ENCODE data around the gene CTNNA3. TPM values are rescaled to one million over a fixed set of nuclear protein-coding genes. Genes with fewer than 3 reads are reported as not detected.
A peak's percentile ranks its signal among the peaks of the same experiment; 100 is the strongest.

The CTNNA3 gene
- total and polyA plus RNA-seq, 9 donors, result 4.1 to 18.8 (median 6.3) TPM

GRCh38 chr10:66925373-66925772, 770.6 kb downstream of the CTNNA3 start:
- Histone ChIP-seq H3K4me3 (ENCODE audit: low read length) (no peak overlapping the region), H3K36me3 (ENCODE audit: control insufficient read depth, insufficient read depth, low read length) (no peaks in the 10 kb centered on the region), H3K4me1 (ENCODE audit: control insufficient read depth, insufficient read depth, low read length) (peaks cover 3% of the 10 kb centered on the region), H3K27me3 (ENCODE audit: control insufficient read depth, insufficient read depth, low read length) (peaks cover 14% of the 10 kb centered on the region), H3K9me3 (replicated peaks; ENCODE audit: control insufficient read depth, low read depth, low read length) (no peaks in the 10 kb centered on the region), H3K27ac (ENCODE audit: low read length) (no peak overlapping the region)
- 27% methylated on average over 2 of the region's 7 CpGs for WGBS (ENCODE audit: insufficient coverage)
- DNase-seq, result no peak

GRCh38 chr10:66924674-66925345, 771.2 kb downstream of the CTNNA3 start:
- Histone ChIP-seq H3K27me3 (ENCODE audit: control insufficient read depth, insufficient read depth, low read length) (peaks cover 14% of the 10 kb centered on the region), H3K36me3 (ENCODE audit: control insufficient read depth, insufficient read depth, low read length) (no peaks in the 10 kb centered on the region), H3K9me3 (replicated peaks; ENCODE audit: control insufficient read depth, low read depth, low read length) (no peaks in the 10 kb centered on the region), H3K4me1 (ENCODE audit: control insufficient read depth, insufficient read depth, low read length) (peaks cover 3% of the 10 kb centered on the region), H3K4me3 (ENCODE audit: low read length) (no peak overlapping the region), H3K27ac (ENCODE audit: low read length) (no peak overlapping the region)
- WGBS (ENCODE audit: insufficient coverage), result no CpG with 5 or more reads among the region's 10 CpGs
- DNase-seq, result no peak

GRCh38 chr10:66919248-66919647, 776.7 kb downstream of the CTNNA3 start:
- H3K27me3 ChIP-seq (ENCODE audit: control insufficient read depth, insufficient read depth, low read length), result no peaks in the 10 kb centered on the region
- H3K36me3 ChIP-seq (ENCODE audit: control insufficient read depth, insufficient read depth, low read length), result no peaks in the 10 kb centered on the region
- H3K4me3 ChIP-seq (ENCODE audit: low read length), result no peak overlapping the region
- no peak for DNase-seq
- no CpG with 5 or more reads among the region's 2 CpGs for WGBS (ENCODE audit: insufficient coverage)
- H3K27ac ChIP-seq (ENCODE audit: low read length), result no peak overlapping the region
- H3K9me3 ChIP-seq (replicated peaks; ENCODE audit: control insufficient read depth, low read depth, low read length), result no peaks in the 10 kb centered on the region
- H3K4me1 ChIP-seq (ENCODE audit: control insufficient read depth, insufficient read depth, low read length), result no peaks in the 10 kb centered on the region

- peak; percentile 17 for DNase-seq
- H3K9me3 ChIP-seq (replicated peaks; ENCODE audit: control insufficient read depth, low read depth, low read length), result no peaks in the 10 kb centered on the region
- no peaks in the 10 kb centered on the region for H3K36me3 ChIP-seq (ENCODE audit: control insufficient read depth, insufficient read depth, low read length)
- no peak overlapping the region for H3K4me3 ChIP-seq (ENCODE audit: low read length)
- no peak overlapping the region for H3K27ac ChIP-seq (ENCODE audit: low read length)
- WGBS (ENCODE audit: insufficient coverage), result no CpG with 5 or more reads among the region's 3 CpGs
- H3K4me1 ChIP-seq (ENCODE audit: control insufficient read depth, insufficient read depth, low read length), result no peaks in the 10 kb centered on the region
- H3K27me3 ChIP-seq (ENCODE audit: control insufficient read depth, insufficient read depth, low read length), result no peaks in the 10 kb centered on the region
Observed at GRCh38 chr10:66917104-66917503, 778.9 kb downstream of the CTNNA3 start.

- Histone ChIP-seq H3K36me3 (ENCODE audit: control insufficient read depth, insufficient read depth, low read length) (no peaks in the 10 kb centered on the region), H3K27me3 (ENCODE audit: control insufficient read depth, insufficient read depth, low read length) (no peaks in the 10 kb centered on the region), H3K4me3 (ENCODE audit: low read length) (no peak overlapping the region), H3K27ac (ENCODE audit: low read length) (no peak overlapping the region), H3K9me3 (replicated peaks; ENCODE audit: control insufficient read depth, low read depth, low read length) (no peaks in the 10 kb centered on the region), H3K4me1 (ENCODE audit: control insufficient read depth, insufficient read depth, low read length) (no peaks in the 10 kb centered on the region)
- DNase-seq, result no peak
- no CpG with 5 or more reads among the region's 2 CpGs for WGBS (ENCODE audit: insufficient coverage)
Observed at GRCh38 chr10:66916030-66916429, 780.0 kb downstream of the CTNNA3 start.

GRCh38 chr10:66910671-66911070, 785.3 kb downstream of the CTNNA3 start:
- H3K9me3 ChIP-seq (replicated peaks; ENCODE audit: control insufficient read depth, low read depth, low read length), result no peaks in the 10 kb centered on the region
- H3K4me1 ChIP-seq (ENCODE audit: control insufficient read depth, insufficient read depth, low read length), result no peaks in the 10 kb centered on the region
- H3K27ac ChIP-seq (ENCODE audit: low read length), result no peak overlapping the region
- H3K4me3 ChIP-seq (ENCODE audit: low read length), result no peak overlapping the region
- DNase-seq, result no peak
- H3K27me3 ChIP-seq (ENCODE audit: control insufficient read depth, insufficient read depth, low read length), result no peaks in the 10 kb centered on the region
- WGBS (ENCODE audit: insufficient coverage), result 88% methylated on average over 1 of the region's 5 CpGs
- no peaks in the 10 kb centered on the region for H3K36me3 ChIP-seq (ENCODE audit: control insufficient read depth, insufficient read depth, low read length)

- Histone ChIP-seq H3K4me1 (ENCODE audit: control insufficient read depth, insufficient read depth, low read length) (no peaks in the 10 kb centered on the region), H3K4me3 (ENCODE audit: low read length) (no peak overlapping the region), H3K36me3 (ENCODE audit: control insufficient read depth, insufficient read depth, low read length) (no peaks in the 10 kb centered on the region), H3K9me3 (replicated peaks; ENCODE audit: control insufficient read depth, low read depth, low read length) (no peaks in the 10 kb centered on the region), H3K27me3 (ENCODE audit: control insufficient read depth, insufficient read depth, low read length) (no peaks in the 10 kb centered on the region), H3K27ac (ENCODE audit: low read length) (no peak overlapping the region)
- no CpG with 5 or more reads among the region's 2 CpGs for WGBS (ENCODE audit: insufficient coverage)
- DNase-seq, result no peak
Observed at GRCh38 chr10:66892871-66893270, 803.1 kb downstream of the CTNNA3 start.

GRCh38 chr10:66888237-66888636, 807.8 kb downstream of the CTNNA3 start:
- Histone ChIP-seq H3K4me1 (ENCODE audit: control insufficient read depth, insufficient read depth, low read length) (no peaks in the 10 kb centered on the region), H3K27me3 (ENCODE audit: control insufficient read depth, insufficient read depth, low read length) (no peaks in the 10 kb centered on the region), H3K27ac (ENCODE audit: low read length) (no peak overlapping the region), H3K4me3 (ENCODE audit: low read length) (no peak overlapping the region), H3K9me3 (replicated peaks; ENCODE audit: control insufficient read depth, low read depth, low read length) (no peaks in the 10 kb centered on the region), H3K36me3 (ENCODE audit: control insufficient read depth, insufficient read depth, low read length) (no peaks in the 10 kb centered on the region)
- DNase-seq, result no peak
- no CpG with 5 or more reads among the region's 1 CpG for WGBS (ENCODE audit: insufficient coverage)

- Histone ChIP-seq H3K4me3 (ENCODE audit: low read length) (no peak overlapping the region), H3K4me1 (ENCODE audit: control insufficient read depth, insufficient read depth, low read length) (no peaks in the 10 kb centered on the region), H3K36me3 (ENCODE audit: control insufficient read depth, insufficient read depth, low read length) (no peaks in the 10 kb centered on the region), H3K27ac (ENCODE audit: low read length) (no peak overlapping the region), H3K27me3 (ENCODE audit: control insufficient read depth, insufficient read depth, low read length) (no peaks in the 10 kb centered on the region), H3K9me3 (replicated peaks; ENCODE audit: control insufficient read depth, low read depth, low read length) (no peaks in the 10 kb centered on the region)
- no peak for DNase-seq
Observed at GRCh38 chr10:66886848-66887247, 809.1 kb downstream of the CTNNA3 start.

GRCh38 chr10:66882271-66882670, 813.7 kb downstream of the CTNNA3 start:
- no peaks in the 10 kb centered on the region for H3K9me3 ChIP-seq (replicated peaks; ENCODE audit: control insufficient read depth, low read depth, low read length)
- 71% methylated on average over 1 of the region's 2 CpGs for WGBS (ENCODE audit: insufficient coverage)
- H3K4me1 ChIP-seq (ENCODE audit: control insufficient read depth, insufficient read depth, low read length), result no peaks in the 10 kb centered on the region
- H3K4me3 ChIP-seq (ENCODE audit: low read length), result no peak overlapping the region
- H3K27ac ChIP-seq (ENCODE audit: low read length), result no peak overlapping the region
- H3K27me3 ChIP-seq (ENCODE audit: control insufficient read depth, insufficient read depth, low read length), result no peaks in the 10 kb centered on the region
- H3K36me3 ChIP-seq (ENCODE audit: control insufficient read depth, insufficient read depth, low read length), result no peaks in the 10 kb centered on the region
- no peak for DNase-seq

- H3K36me3 ChIP-seq (ENCODE audit: control insufficient read depth, insufficient read depth, low read length), result no peaks in the 10 kb centered on the region
- H3K4me1 ChIP-seq (ENCODE audit: control insufficient read depth, insufficient read depth, low read length), result no peaks in the 10 kb centered on the region
- WGBS (ENCODE audit: insufficient coverage), result 90% methylated on average over 1 of the region's 3 CpGs
- H3K9me3 ChIP-seq (replicated peaks; ENCODE audit: control insufficient read depth, low read depth, low read length), result no peaks in the 10 kb centered on the region
- H3K4me3 ChIP-seq (ENCODE audit: low read length), result no peak overlapping the region
- no peak for DNase-seq
- no peaks in the 10 kb centered on the region for H3K27me3 ChIP-seq (ENCODE audit: control insufficient read depth, insufficient read depth, low read length)
- no peak overlapping the region for H3K27ac ChIP-seq (ENCODE audit: low read length)
Observed at GRCh38 chr10:66881814-66882213, 814.2 kb downstream of the CTNNA3 start.

Data from muscle of leg (tissue), 11 donors.